ENCODE measurements around the gene NEDD1. TPM values are rescaled to one million over a fixed set of nuclear protein-coding genes. Genes with fewer than 3 reads are reported as not detected.

NEDD1 gene
- total RNA-seq, 1 donor from 2014 or later: 31.3 TPM

DNA sequence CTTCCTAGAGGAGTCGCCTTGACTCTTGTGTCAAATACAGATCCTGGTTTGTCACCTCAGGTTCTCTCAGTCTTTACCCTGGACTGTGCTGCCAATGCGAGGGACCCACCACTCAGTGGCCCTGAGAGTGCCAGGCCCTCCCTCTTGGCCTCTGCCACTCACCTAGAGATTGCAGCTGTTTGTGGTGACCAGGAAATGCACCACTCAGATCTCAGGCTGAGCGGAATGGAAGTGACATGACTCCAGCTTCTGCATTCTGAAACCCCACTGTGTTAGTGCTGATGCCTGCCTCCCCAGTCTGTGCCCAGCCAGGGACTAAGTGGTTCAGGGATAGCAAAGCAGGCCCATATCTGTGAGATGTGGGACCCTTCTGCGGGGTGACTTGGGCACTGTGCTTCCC, 27.8 kb upstream of the NEDD1 start:
- H3K36me3 ChIP-seq (ENCODE audit: insufficient read depth, low read length): no peaks in the 10 kb centered on the region
- no peaks in the 10 kb centered on the region for H3K9me3 ChIP-seq (ENCODE audit: insufficient read depth, low read depth, low read length)
- H3K4me3 ChIP-seq (ENCODE audit: insufficient read depth, low read depth, low read length): peak overlapping the region; percentile 9
- H3K79me2 ChIP-seq (ENCODE audit: insufficient read depth, low read length): no peaks in the 10 kb centered on the region
- no peaks in the 10 kb centered on the region for H4K20me1 ChIP-seq (ENCODE audit: insufficient read depth, low read length)
- peaks cover 26% of the 10 kb centered on the region for H3K4me1 Mint-ChIP-seq (ENCODE audit: low read depth, unreplicated experiment)
- H3K9ac ChIP-seq (ENCODE audit: low read length): peak overlapping the region; percentile 65
- no peaks in the 10 kb centered on the region for H3K27me3 Mint-ChIP-seq (ENCODE audit: low read depth, unreplicated experiment)
- no peaks in the 10 kb centered on the region for H3K27me3 ChIP-seq (ENCODE audit: insufficient read depth, low read length)
- DNase-seq (ENCODE audit: low read depth) (peak; percentile 47), FAIRE-seq (no peak)
- H3K9me3 Mint-ChIP-seq (ENCODE audit: unreplicated experiment): no peaks in the 10 kb centered on the region
- peak overlapping the region; percentile 8 for H3K27ac Mint-ChIP-seq (ENCODE audit: unreplicated experiment)
- TF ChIP-seq EZH2 (IDR thresholded peaks at IDR 0.05; ENCODE audit: insufficient read depth, low read length): no peak
- TF ChIP-seq, protein P1, sequence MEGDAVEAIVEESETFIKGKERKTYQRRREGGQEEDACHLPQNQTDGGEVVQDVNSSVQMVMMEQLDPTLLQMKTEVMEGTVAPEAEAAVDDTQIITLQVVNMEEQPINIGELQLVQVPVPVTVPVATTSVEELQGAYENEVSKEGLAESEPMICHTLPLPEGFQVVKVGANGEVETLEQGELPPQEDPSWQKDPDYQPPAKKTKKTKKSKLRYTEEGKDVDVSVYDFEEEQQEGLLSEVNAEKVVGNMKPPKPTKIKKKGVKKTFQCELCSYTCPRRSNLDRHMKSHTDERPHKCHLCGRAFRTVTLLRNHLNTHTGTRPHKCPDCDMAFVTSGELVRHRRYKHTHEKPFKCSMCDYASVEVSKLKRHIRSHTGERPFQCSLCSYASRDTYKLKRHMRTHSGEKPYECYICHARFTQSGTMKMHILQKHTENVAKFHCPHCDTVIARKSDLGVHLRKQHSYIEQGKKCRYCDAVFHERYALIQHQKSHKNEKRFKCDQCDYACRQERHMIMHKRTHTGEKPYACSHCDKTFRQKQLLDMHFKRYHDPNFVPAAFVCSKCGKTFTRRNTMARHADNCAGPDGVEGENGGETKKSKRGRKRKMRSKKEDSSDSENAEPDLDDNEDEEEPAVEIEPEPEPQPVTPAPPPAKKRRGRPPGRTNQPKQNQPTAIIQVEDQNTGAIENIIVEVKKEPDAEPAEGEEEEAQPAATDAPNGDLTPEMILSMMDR (IDR thresholded peaks at IDR 0.05; ENCODE audit: insufficient read depth, low read depth, low read length): no peak
- peak overlapping the region; percentile 71 for H3K4me2 ChIP-seq (ENCODE audit: low read length)
- peak overlapping the region; percentile 46 for H2AFZ ChIP-seq (ENCODE audit: low read depth, low read length)
- peak overlapping the region; percentile 66 for H3K27ac ChIP-seq (ENCODE audit: low read depth, low read length)
- peaks cover 34% of the 10 kb centered on the region for H3K4me1 ChIP-seq (ENCODE audit: insufficient read depth, low read length)
- H3K36me3 Mint-ChIP-seq (ENCODE audit: low read depth, unreplicated experiment): no peaks in the 10 kb centered on the region
- no peak overlapping the region for H3K4me3 Mint-ChIP-seq (ENCODE audit: unreplicated experiment)

DNA sequence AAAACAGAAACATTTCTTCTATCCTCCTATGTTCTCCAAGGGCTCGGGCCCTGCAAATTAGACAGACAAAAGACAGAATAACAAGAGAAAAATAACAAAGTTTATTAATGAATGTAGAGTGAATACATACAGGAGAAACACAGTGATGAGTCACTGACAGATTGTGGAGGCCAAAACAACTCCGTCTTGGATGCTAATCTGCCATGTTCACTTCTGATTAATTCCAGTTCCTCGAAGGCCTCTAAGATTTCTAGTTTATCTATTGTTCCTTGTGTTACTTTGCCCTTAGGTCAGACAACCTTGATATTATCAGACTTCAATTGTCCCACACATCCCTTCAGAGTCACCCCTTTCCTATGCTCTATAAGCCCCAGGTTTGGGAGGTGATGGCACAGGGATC, 26.8 kb upstream of the NEDD1 start:
- no peaks in the 10 kb centered on the region for H3K9me3 ChIP-seq (ENCODE audit: insufficient read depth, low read depth, low read length)
- Mint-ChIP-seq H3K27ac (ENCODE audit: unreplicated experiment) (no peak overlapping the region), H3K9me3 (ENCODE audit: unreplicated experiment) (no peaks in the 10 kb centered on the region), H3K4me3 (ENCODE audit: unreplicated experiment) (no peak overlapping the region), H3K27me3 (ENCODE audit: low read depth, unreplicated experiment) (no peaks in the 10 kb centered on the region), H3K4me1 (ENCODE audit: low read depth, unreplicated experiment) (peaks cover 26% of the 10 kb centered on the region), H3K36me3 (ENCODE audit: low read depth, unreplicated experiment) (no peaks in the 10 kb centered on the region)
- DNase-seq (ENCODE audit: low read depth) (peak; percentile 58), FAIRE-seq (peak; percentile 26)
- no peak overlapping the region for H2AFZ ChIP-seq (ENCODE audit: low read depth, low read length)
- H4K20me1 ChIP-seq (ENCODE audit: insufficient read depth, low read length): no peaks in the 10 kb centered on the region
- no peaks in the 10 kb centered on the region for H3K36me3 ChIP-seq (ENCODE audit: insufficient read depth, low read length)
- H3K4me2 ChIP-seq (ENCODE audit: low read length): no peak overlapping the region
- H3K79me2 ChIP-seq (ENCODE audit: insufficient read depth, low read length): no peaks in the 10 kb centered on the region
- H3K27ac ChIP-seq (ENCODE audit: low read depth, low read length): peak overlapping the region; percentile 9
- H3K4me1 ChIP-seq (ENCODE audit: insufficient read depth, low read length): peaks cover 34% of the 10 kb centered on the region
- no peak overlapping the region for H3K4me3 ChIP-seq (ENCODE audit: insufficient read depth, low read depth, low read length)
- no peaks in the 10 kb centered on the region for H3K27me3 ChIP-seq (ENCODE audit: insufficient read depth, low read length)
- no peak overlapping the region for H3K9ac ChIP-seq (ENCODE audit: low read length)
- TF ChIP-seq EZH2 (IDR thresholded peaks at IDR 0.05; ENCODE audit: insufficient read depth, low read length): no peak
- TF ChIP-seq, protein P1 (IDR thresholded peaks at IDR 0.05; ENCODE audit: insufficient read depth, low read depth, low read length): no peak

- Histone ChIP-seq H2AFZ (ENCODE audit: low read depth, low read length) (no peak overlapping the region), H3K27ac (ENCODE audit: low read depth, low read length) (no peak overlapping the region), H3K4me1 (ENCODE audit: insufficient read depth, low read length) (peaks cover 34% of the 10 kb centered on the region), H3K36me3 (ENCODE audit: insufficient read depth, low read length) (no peaks in the 10 kb centered on the region), H3K79me2 (ENCODE audit: insufficient read depth, low read length) (no peaks in the 10 kb centered on the region), H3K9ac (ENCODE audit: low read length) (no peak overlapping the region), H3K27me3 (ENCODE audit: insufficient read depth, low read length) (no peaks in the 10 kb centered on the region), H3K4me3 (ENCODE audit: insufficient read depth, low read depth, low read length) (no peak overlapping the region), H4K20me1 (ENCODE audit: insufficient read depth, low read length) (no peaks in the 10 kb centered on the region), H3K9me3 (ENCODE audit: insufficient read depth, low read depth, low read length) (no peaks in the 10 kb centered on the region), H3K4me2 (ENCODE audit: low read length) (no peak overlapping the region)
- Mint-ChIP-seq H3K4me3 (ENCODE audit: unreplicated experiment) (no peak overlapping the region), H3K9me3 (ENCODE audit: unreplicated experiment) (no peaks in the 10 kb centered on the region), H3K4me1 (ENCODE audit: low read depth, unreplicated experiment) (peaks cover 32% of the 10 kb centered on the region), H3K27me3 (ENCODE audit: low read depth, unreplicated experiment) (no peaks in the 10 kb centered on the region), H3K36me3 (ENCODE audit: low read depth, unreplicated experiment) (no peaks in the 10 kb centered on the region), H3K27ac (ENCODE audit: unreplicated experiment) (no peak overlapping the region)
- TF ChIP-seq, protein P1 (IDR thresholded peaks at IDR 0.05; ENCODE audit: insufficient read depth, low read depth, low read length): no peak
- TF ChIP-seq EZH2 (IDR thresholded peaks at IDR 0.05; ENCODE audit: insufficient read depth, low read length): no peak
- DNase-seq (ENCODE audit: low read depth) (no peak), FAIRE-seq (no peak)
Observed at GRCh38 chr12:96881608-96882007, 25.4 kb upstream of the NEDD1 start.
